HG02571 (cell line): ENCODE measurements around the gene LASP1NB.
"Not testable (repeated sequence)": the region's sequence is repeated elsewhere in the genome, so short reads cannot be mapped to it uniquely, and the experiment has no call there.

Experiments used
- ATAC-seq: cut with Tn5 transposase; IDR thresholded peaks from one replicate; pipeline ENCODE4 v1.9.1; 2021; ENCODE audit warnings: mild to moderate bottlenecking, moderate library complexity; ENCODE audit not compliant: unreplicated experiment

Gene LASP1NB

GRCh38 chr17:38959508-38959907 is 34.1 kb downstream of the LASP1NB start:
- no peak for ATAC-seq

GRCh38 chr17:38960402-38960801 is 35.0 kb downstream of the LASP1NB start:
- no peak for ATAC-seq

- ATAC-seq, result no peak
These were observed 36.0 kb downstream of the LASP1NB start for GRCh38 chr17:38961413-38961812.

- ATAC-seq, result no peak
These were observed 41.9 kb downstream of the LASP1NB start, which contains the start of gene FBXO47 for GRCh38 chr17:38967290-38967738. Gene FBXO47 (minus strand): TSS chr17:38967403. CDS start chr17:38963025, 4,378 bp downstream.

- ATAC-seq, result no peak
These were observed 43.9 kb downstream of the LASP1NB start for GRCh38 chr17:38969281-38969680.

- no peak for ATAC-seq
These were observed 44.7 kb downstream of the LASP1NB start for GRCh38 chr17:38970128-38970527.

GRCh38 chr17:38970804-38971203 is 45.4 kb downstream of the LASP1NB start:
- no peak for ATAC-seq

GRCh38 chr17:38976187-38976551 is 50.8 kb downstream of the LASP1NB start:
- not testable (repeated sequence) for ATAC-seq

- no peak for ATAC-seq
These were observed 52.8 kb downstream of the LASP1NB start for GRCh38 chr17:38978180-38978579.
